NCI-H446 treated with DMSO at 0.1 percent for 48 hours (cell line): ENCODE measurements around the gene JDP2.

Experiments used
- DNase-seq: peaks from one replicate; lab custom pipeline; 2025; lab: John Stamatoyannopoulos, UW

JDP2 gene

GRCh38 chr14:75484711-75485429, 57.0 kb downstream of the JDP2 start:
- no peak for DNase-seq

GRCh38 chr14:75486318-75486717, 58.5 kb downstream of the JDP2 start:
- DNase-seq, result no peak

- DNase-seq, result no peak
These were observed 59.4 kb downstream of the JDP2 start for GRCh38 chr14:75487155-75487671.

- no peak for DNase-seq
These were observed 61.6 kb downstream of the JDP2 start for GRCh38 chr14:75489480-75489837.

- no peak for DNase-seq
These were observed 63.7 kb downstream of the JDP2 start for GRCh38 chr14:75491376-75491978.

GRCh38 chr14:75492832-75493591, 65.2 kb downstream of the JDP2 start:
- no peak for DNase-seq

- no peak for DNase-seq
These were observed 65.8 kb downstream of the JDP2 start for GRCh38 chr14:75493592-75494087.

GRCh38 chr14:75494896-75495295, 67.1 kb downstream of the JDP2 start:
- no peak for DNase-seq

GRCh38 chr14:75495399-75495798, 67.6 kb downstream of the JDP2 start:
- no peak for DNase-seq

GRCh38 chr14:75495882-75496281, 68.1 kb downstream of the JDP2 start:
- DNase-seq, result no peak

GRCh38 chr14:75496755-75497154, 68.9 kb downstream of the JDP2 start:
- no peak for DNase-seq

- DNase-seq, result no peak
These were observed 69.4 kb downstream of the JDP2 start for GRCh38 chr14:75497191-75497590.

GRCh38 chr14:75497701-75498100, 69.9 kb downstream of the JDP2 start:
- DNase-seq, result no peak

GRCh38 chr14:75499084-75499875, 71.5 kb downstream of the JDP2 start:
- DNase-seq, result no peak

- no peak for DNase-seq
These were observed 73.3 kb downstream of the JDP2 start for GRCh38 chr14:75501080-75501479.

GRCh38 chr14:75504411-75504810, 76.6 kb downstream of the JDP2 start:
- no peak for DNase-seq

GRCh38 chr14:75506930-75507329, 79.1 kb downstream of the JDP2 start:
- no peak for DNase-seq

GRCh38 chr14:75510547-75510946, 82.7 kb downstream of the JDP2 start:
- no peak for DNase-seq

GRCh38 chr14:75511201-75511600, 83.4 kb downstream of the JDP2 start:
- no peak for DNase-seq

GRCh38 chr14:75513911-75514672, 86.3 kb downstream of the JDP2 start:
- DNase-seq, result no peak
